ENCODE measurements around the gene CD38.
"Not testable (repeated sequence)": the region's sequence is repeated elsewhere in the genome, so short reads cannot be mapped to it uniquely, and the experiment has no call there.

Gene CD38

DNA sequence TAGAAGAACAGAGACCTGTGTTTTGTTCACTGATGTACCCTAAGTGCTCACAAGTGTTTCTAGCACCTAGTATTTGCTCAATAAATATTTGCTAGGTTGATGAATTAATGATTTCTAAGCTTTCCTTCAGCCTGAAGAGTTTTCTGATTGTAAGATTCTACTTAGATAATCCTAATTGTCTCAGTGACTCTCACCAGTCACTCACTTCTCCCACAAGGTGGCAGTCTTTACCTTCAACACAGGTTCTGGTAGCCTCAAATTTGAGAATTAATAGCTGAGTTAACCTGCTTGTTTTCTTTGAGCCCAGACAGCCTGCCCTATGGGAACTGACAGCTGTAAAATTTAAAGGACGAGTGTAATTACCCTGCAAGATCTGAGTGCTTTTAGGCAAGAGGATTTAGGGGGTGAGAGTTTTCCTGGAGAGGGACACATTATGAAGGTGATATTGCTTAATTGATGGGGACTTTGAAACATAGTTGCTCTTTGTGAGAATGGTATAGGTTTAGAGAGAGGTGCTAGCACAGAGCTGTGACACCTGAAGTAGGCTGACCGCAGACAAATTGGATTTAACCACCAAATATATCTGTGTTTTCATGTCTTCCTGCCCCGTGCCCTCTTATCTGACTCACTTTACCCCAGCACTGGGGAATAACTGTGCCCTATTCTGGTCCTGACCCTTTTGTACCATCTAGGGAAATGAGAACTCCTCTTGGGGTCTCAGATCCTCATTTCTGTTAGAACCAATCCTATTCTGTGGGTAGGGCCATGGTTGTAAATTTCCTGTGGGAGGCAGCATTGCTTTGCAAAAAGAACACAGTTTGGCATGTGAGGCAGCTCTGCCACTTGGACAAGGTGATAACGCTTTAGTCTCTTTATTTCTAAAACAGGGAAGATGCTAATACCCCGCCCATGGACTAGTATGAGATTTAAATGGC, 27.7 kb downstream of the CD38 start:
- Histone ChIP-seq H3K27ac (ENCODE audit: low read depth, low read length) (no peak overlapping the region), H3K27me3 (ENCODE audit: control insufficient read depth in 1 of 2, insufficient read depth in 2 of 2, low read length in 2 of 2) (no peaks in the 10 kb centered on the region), H3K4me3 (ENCODE audit: low read depth in 1 of 2, low read length in 2 of 2) (no peak overlapping the region), H3K9me3 (ENCODE audit: low read length) (no peaks in the 10 kb centered on the region), H3K4me1 (ENCODE audit: insufficient read depth, low read length) (no peaks in the 10 kb centered on the region), H3K9ac (ENCODE audit: low read length) (no peak overlapping the region), H3K36me3 (ENCODE audit: insufficient read depth, low read length) (no peaks in the 10 kb centered on the region)

DNA sequence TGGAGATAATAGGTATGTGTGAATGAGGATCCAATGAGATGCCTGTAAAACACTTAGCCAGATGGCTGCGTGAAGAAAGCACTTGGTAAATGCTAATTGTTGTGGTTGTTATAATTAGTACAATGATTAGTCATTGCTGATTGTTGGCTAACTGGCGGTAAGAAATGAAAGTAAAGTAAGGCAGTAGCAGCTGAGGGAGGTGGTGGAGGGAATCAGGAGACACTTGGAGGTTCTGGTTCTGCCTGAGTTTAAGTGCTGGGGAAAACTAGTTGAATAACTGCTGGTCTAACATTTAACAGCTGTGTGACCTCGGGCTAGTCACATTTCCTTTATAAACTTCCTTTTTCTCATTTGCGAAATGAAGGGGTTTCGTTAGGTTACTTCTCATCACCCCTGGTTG, 30.9 kb downstream of the CD38 start:
- no peaks in the 10 kb centered on the region for H3K4me1 ChIP-seq (ENCODE audit: insufficient read depth, low read length)
- no peaks in the 10 kb centered on the region for H3K27me3 ChIP-seq (ENCODE audit: control insufficient read depth in 1 of 2, insufficient read depth in 2 of 2, low read length in 2 of 2)
- H3K4me3 ChIP-seq (ENCODE audit: low read depth in 1 of 2, low read length in 2 of 2) = no peak overlapping the region
- no peak overlapping the region for H3K9ac ChIP-seq (ENCODE audit: low read length)
- H3K27ac ChIP-seq (ENCODE audit: low read depth, low read length) = no peak overlapping the region
- no peaks in the 10 kb centered on the region for H3K9me3 ChIP-seq (ENCODE audit: low read length)
- no peaks in the 10 kb centered on the region for H3K36me3 ChIP-seq (ENCODE audit: insufficient read depth, low read length)

GRCh38 chr4:15809466-15809865, 31.3 kb downstream of the CD38 start:
- Histone ChIP-seq H3K27me3 (ENCODE audit: control insufficient read depth in 1 of 2, insufficient read depth in 2 of 2, low read length in 2 of 2) (no peaks in the 10 kb centered on the region), H3K9ac (ENCODE audit: low read length) (no peak overlapping the region), H3K4me1 (ENCODE audit: insufficient read depth, low read length) (no peaks in the 10 kb centered on the region), H3K4me3 (ENCODE audit: low read depth in 1 of 2, low read length in 2 of 2) (no peak overlapping the region), H3K9me3 (ENCODE audit: low read length) (no peaks in the 10 kb centered on the region), H3K36me3 (ENCODE audit: insufficient read depth, low read length) (no peaks in the 10 kb centered on the region), H3K27ac (ENCODE audit: low read depth, low read length) (no peak overlapping the region)

DNA sequence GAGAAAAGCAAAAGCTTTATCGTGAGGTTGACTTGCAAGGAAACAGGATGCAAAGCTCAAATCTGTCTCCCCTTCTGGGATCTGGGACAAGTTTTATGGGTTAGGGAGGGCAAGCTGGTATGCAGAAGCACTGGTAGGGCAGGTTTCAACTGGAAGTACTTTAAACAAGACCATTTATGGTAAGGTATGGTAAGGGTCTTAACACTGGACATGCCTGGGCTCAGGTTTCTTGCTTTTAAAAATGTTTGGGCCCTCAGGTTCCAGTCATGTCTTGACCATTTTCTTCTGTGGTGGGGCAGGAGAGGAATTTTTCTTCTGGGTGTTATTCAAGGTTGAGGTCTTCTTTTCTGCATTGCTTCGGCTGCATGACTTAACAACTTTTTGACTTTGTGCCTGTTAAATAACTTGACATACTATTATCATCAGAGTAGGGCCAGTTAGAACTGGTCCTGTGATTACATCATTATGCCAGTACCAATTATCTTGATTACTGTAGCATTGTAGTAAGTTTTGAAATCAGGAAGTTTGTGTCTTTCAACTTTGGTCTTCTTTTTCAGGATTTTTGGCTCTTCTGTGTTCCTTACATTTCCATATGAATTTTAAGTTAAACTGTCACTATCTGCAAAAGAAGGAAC, 33.7 kb downstream of the CD38 start:
- H3K4me3 ChIP-seq (ENCODE audit: low read depth in 1 of 2, low read length in 2 of 2) = no peak overlapping the region
- H3K4me1 ChIP-seq (ENCODE audit: insufficient read depth, low read length) = no peaks in the 10 kb centered on the region
- no peaks in the 10 kb centered on the region for H3K9me3 ChIP-seq (ENCODE audit: low read length)
- H3K27ac ChIP-seq (ENCODE audit: low read depth, low read length) = no peak overlapping the region
- no peaks in the 10 kb centered on the region for H3K36me3 ChIP-seq (ENCODE audit: insufficient read depth, low read length)
- H3K9ac ChIP-seq (ENCODE audit: low read length) = no peak overlapping the region
- H3K27me3 ChIP-seq (ENCODE audit: control insufficient read depth in 1 of 2, insufficient read depth in 2 of 2, low read length in 2 of 2) = no peaks in the 10 kb centered on the region

GRCh38 chr4:15832523-15833451, 54.7 kb downstream of the CD38 start:
- Histone ChIP-seq H3K9me3 (ENCODE audit: low read length) (no peaks in the 10 kb centered on the region), H3K36me3 (ENCODE audit: insufficient read depth, low read length) (no peaks in the 10 kb centered on the region), H3K9ac (ENCODE audit: low read length) (no peak overlapping the region), H3K4me3 (ENCODE audit: low read depth in 1 of 2, low read length in 2 of 2) (no peak overlapping the region), H3K27me3 (ENCODE audit: control insufficient read depth in 1 of 2, insufficient read depth in 2 of 2, low read length in 2 of 2) (no peaks in the 10 kb centered on the region), H3K4me1 (ENCODE audit: insufficient read depth, low read length) (no peaks in the 10 kb centered on the region), H3K27ac (ENCODE audit: low read depth, low read length) (no peak overlapping the region)

- Histone ChIP-seq H3K27me3 (ENCODE audit: control insufficient read depth in 1 of 2, insufficient read depth in 2 of 2, low read length in 2 of 2) (no peaks in the 10 kb centered on the region), H3K9ac (ENCODE audit: low read length) (no peak overlapping the region), H3K36me3 (ENCODE audit: insufficient read depth, low read length) (no peaks in the 10 kb centered on the region), H3K4me3 (ENCODE audit: low read depth in 1 of 2, low read length in 2 of 2) (no peak overlapping the region), H3K9me3 (ENCODE audit: low read length) (no peaks in the 10 kb centered on the region), H3K27ac (ENCODE audit: low read depth, low read length) (no peak overlapping the region), H3K4me1 (ENCODE audit: insufficient read depth, low read length) (no peaks in the 10 kb centered on the region)
These were observed 55.7 kb downstream of the CD38 start for GRCh38 chr4:15833801-15834200.

- H3K27me3 ChIP-seq (ENCODE audit: control insufficient read depth in 1 of 2, insufficient read depth in 2 of 2, low read length in 2 of 2) = no peaks in the 10 kb centered on the region
- no peaks in the 10 kb centered on the region for H3K4me1 ChIP-seq (ENCODE audit: insufficient read depth, low read length)
- H3K27ac ChIP-seq (ENCODE audit: low read depth, low read length) = no peak overlapping the region
- H3K9me3 ChIP-seq (ENCODE audit: low read length) = no peaks in the 10 kb centered on the region
- no peak overlapping the region for H3K4me3 ChIP-seq (ENCODE audit: low read depth in 1 of 2, low read length in 2 of 2)
- no peaks in the 10 kb centered on the region for H3K36me3 ChIP-seq (ENCODE audit: insufficient read depth, low read length)
- H3K9ac ChIP-seq (ENCODE audit: low read length) = no peak overlapping the region
These were observed 58.2 kb downstream of the CD38 start for GRCh38 chr4:15836362-15836761.

DNA sequence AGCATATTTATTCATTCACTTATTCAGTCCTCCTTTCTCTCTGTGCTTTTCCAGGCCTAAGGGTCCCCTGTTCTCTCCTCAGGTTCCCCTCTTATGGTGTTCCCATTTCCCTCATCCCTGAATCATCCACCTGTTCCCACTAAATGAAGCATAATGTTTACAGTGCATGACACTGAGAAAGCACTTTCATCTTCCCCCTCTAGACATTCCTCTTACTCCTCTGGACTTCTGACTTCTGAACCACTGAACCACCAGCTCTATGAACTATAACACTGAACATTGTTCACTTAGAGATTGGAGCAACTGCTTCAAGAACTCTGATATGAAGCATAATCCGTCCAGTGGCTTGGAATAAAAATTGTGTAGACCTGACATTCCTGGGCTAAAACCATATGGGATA, 59.5 kb downstream of the CD38 start:
- H3K4me3 ChIP-seq (ENCODE audit: low read depth in 1 of 2, low read length in 2 of 2) = no peak overlapping the region
- H3K9ac ChIP-seq (ENCODE audit: low read length) = no peak overlapping the region
- H3K27ac ChIP-seq (ENCODE audit: low read depth, low read length) = no peak overlapping the region
- H3K4me1 ChIP-seq (ENCODE audit: insufficient read depth, low read length) = no peaks in the 10 kb centered on the region
- no peaks in the 10 kb centered on the region for H3K36me3 ChIP-seq (ENCODE audit: insufficient read depth, low read length)
- no peaks in the 10 kb centered on the region for H3K9me3 ChIP-seq (ENCODE audit: low read length)
- H3K27me3 ChIP-seq (ENCODE audit: control insufficient read depth in 1 of 2, insufficient read depth in 2 of 2, low read length in 2 of 2) = no peaks in the 10 kb centered on the region

DNA sequence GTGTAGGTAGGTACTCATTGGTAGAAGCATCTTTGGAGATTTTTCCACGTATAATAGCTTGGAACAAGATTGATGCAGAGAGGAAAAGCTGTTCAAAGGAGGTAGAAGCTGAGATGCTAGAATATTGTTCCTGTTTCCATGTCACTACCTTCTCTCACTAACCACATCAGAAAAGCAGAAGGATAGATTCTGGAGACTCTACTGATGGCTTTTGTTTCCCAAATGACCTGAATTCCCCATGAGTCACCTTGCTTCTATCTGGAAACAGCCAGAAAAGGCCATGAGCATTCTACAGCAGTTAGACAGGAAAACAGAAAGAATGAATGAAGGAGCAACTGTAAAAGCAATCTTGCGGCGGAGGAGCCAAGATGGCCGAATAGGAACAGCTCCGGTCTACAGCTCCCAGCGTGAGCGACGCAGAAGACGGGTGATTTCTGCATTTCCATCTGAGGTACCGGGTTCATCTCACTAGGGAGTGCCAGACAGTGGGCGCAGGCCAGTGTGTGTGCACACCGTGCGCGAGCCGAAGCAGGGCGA, 63.1 kb downstream of the CD38 start:
- H3K9me3 ChIP-seq (ENCODE audit: low read length); H3K4me3 ChIP-seq (ENCODE audit: low read depth in 1 of 2, low read length in 2 of 2); H3K4me1 ChIP-seq (ENCODE audit: insufficient read depth, low read length); H3K27me3 ChIP-seq (ENCODE audit: control insufficient read depth in 1 of 2, insufficient read depth in 2 of 2, low read length in 2 of 2); H3K27ac ChIP-seq (ENCODE audit: low read depth, low read length); H3K36me3 ChIP-seq (ENCODE audit: insufficient read depth, low read length); H3K9ac ChIP-seq (ENCODE audit: low read length): not testable (repeated sequence)

GRCh38 chr4:15847746-15848145, 69.6 kb downstream of the CD38 start:
- H3K4me1 ChIP-seq (ENCODE audit: insufficient read depth, low read length) = no peaks in the 10 kb centered on the region
- no peak overlapping the region for H3K27ac ChIP-seq (ENCODE audit: low read depth, low read length)

More at GRCh38 chr4:15847746-15848145, 69.6 kb downstream of the CD38 start:
- Histone ChIP-seq H3K36me3 (ENCODE audit: insufficient read depth, low read length) (no peaks in the 10 kb centered on the region), H3K27me3 (ENCODE audit: control insufficient read depth in 1 of 2, insufficient read depth in 2 of 2, low read length in 2 of 2) (no peaks in the 10 kb centered on the region), H3K9me3 (ENCODE audit: low read length) (no peaks in the 10 kb centered on the region), H3K9ac (ENCODE audit: low read length) (no peak overlapping the region), H3K4me3 (ENCODE audit: low read depth in 1 of 2, low read length in 2 of 2) (no peak overlapping the region)

Measured in muscle layer of colon (tissue), 2 donors.